Measurements from ENCODE around the gene STAT4.

The STAT4 gene

GRCh38 chr2:190984595-190984994, 166.2 kb downstream of the STAT4 start (continued):
- TF ChIP-seq BACH2 (CRISPR knock-in tag; IDR thresholded peaks at IDR 0.05; ENCODE audit: borderline replicate concordance) (no peak), TOX (CRISPR knock-in tag; IDR thresholded peaks at IDR 0.05; ENCODE audit: borderline replicate concordance) (no peak), ZFP3 (CRISPR knock-in tag; IDR thresholded peaks at IDR 0.05) (no peak), TCF4 (CRISPR knock-in tag; IDR thresholded peaks at IDR 0.05; ENCODE audit: borderline replicate concordance) (no peak), SNAI2 (CRISPR knock-in tag; IDR thresholded peaks at IDR 0.05) (no peak), ISL1 (CRISPR knock-in tag; IDR thresholded peaks at IDR 0.05) (no peak), PPARA (CRISPR knock-in tag; IDR thresholded peaks at IDR 0.05; ENCODE audit: borderline replicate concordance) (no peak), CSDC2 (CRISPR knock-in tag; IDR thresholded peaks at IDR 0.05) (no peak), GLIS3 (CRISPR knock-in tag; IDR thresholded peaks at IDR 0.05) (no peak), ARNTL (CRISPR knock-in tag; IDR thresholded peaks at IDR 0.05; ENCODE audit: borderline replicate concordance, low read depth) (no peak), ESRRG (CRISPR knock-in tag; IDR thresholded peaks at IDR 0.05) (no peak), OSR1 (CRISPR knock-in tag; IDR thresholded peaks at IDR 0.05) (no peak)

DNA sequence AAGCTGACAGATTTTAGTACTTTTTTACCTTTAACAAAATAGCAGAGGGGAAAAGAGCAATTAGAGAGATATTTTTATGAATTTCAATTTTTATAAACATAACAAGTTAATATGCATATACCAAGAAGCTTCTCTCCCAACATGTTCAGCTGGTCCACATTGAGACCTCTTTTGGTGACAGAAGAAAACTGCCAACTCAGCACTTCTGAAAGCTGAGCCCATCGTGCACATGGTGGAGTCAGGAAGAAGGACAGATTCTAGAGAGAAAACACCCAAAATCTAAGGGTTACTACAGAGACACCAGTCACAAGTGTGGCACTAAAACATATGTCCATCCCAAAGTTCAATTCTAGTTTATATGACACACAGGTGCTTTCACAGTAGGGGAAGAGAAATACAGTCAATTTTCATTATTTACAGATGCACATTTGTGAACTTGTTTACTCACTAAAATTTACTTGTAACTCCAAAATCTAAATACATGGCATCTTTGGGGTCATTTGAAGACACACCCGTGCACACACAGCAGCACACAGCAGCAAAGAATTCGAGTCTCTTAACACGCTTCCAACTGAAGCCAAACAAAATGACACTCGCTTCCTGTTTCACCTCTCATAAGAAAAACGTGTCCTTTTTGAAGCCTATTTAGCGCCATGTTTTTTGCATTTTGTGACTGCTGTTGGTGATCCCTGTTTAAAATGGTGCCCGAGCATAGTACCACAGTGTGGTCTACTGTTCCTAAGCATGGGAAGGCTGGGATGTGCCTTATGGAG, 168.3 kb downstream of the STAT4 start:
- no peak for ATAC-seq

DNA sequence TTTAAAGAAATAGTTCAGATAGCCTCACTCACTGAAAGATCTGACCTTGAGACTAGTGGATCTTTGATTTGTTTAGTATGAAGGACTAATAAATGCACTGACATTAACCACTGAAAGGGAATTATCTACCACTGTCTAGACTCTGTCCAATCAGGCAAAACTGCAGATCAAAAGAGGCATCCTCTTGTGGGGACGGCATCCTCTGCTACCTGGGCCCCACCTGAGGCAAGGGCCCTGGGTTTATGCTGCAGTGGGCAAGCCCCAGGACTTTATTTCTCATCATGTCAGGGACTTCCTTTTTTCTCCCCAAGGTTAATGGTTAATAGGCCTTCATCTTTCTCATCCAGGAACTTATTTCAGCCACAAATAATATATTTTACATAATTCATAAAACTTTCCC, 169.1 kb downstream of the STAT4 start:
- no peak for ATAC-seq
- TF ChIP-seq SNAI2 (CRISPR knock-in tag; IDR thresholded peaks at IDR 0.05) (no peak), ZNF565 (CRISPR knock-in tag; conservative IDR thresholded peaks at IDR 0.05; ENCODE audit: low read depth) (no peak), ZNF70 (CRISPR knock-in tag; IDR thresholded peaks at IDR 0.05) (no peak), POU6F1 (CRISPR knock-in tag; IDR thresholded peaks at IDR 0.05; ENCODE audit: borderline replicate concordance, low read depth) (no peak), BACH2 (CRISPR knock-in tag; IDR thresholded peaks at IDR 0.05; ENCODE audit: borderline replicate concordance) (no peak), GLIS3 (CRISPR knock-in tag; IDR thresholded peaks at IDR 0.05) (no peak), ISL1 (CRISPR knock-in tag; IDR thresholded peaks at IDR 0.05) (no peak), ZFP30 (CRISPR knock-in tag; IDR thresholded peaks at IDR 0.05) (no peak), TOX (CRISPR knock-in tag; IDR thresholded peaks at IDR 0.05; ENCODE audit: borderline replicate concordance) (no peak)
- TF ChIP-seq, protein P1, sequence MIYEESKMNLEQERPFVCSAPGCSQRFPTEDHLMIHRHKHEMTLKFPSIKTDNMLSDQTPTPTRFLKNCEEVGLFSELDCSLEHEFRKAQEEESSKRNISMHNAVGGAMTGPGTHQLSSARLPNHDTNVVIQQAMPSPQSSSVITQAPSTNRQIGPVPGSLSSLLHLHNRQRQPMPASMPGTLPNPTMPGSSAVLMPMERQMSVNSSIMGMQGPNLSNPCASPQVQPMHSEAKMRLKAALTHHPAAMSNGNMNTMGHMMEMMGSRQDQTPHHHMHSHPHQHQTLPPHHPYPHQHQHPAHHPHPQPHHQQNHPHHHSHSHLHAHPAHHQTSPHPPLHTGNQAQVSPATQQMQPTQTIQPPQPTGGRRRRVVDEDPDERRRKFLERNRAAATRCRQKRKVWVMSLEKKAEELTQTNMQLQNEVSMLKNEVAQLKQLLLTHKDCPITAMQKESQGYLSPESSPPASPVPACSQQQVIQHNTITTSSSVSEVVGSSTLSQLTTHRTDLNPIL (CRISPR knock-in tag; IDR thresholded peaks at IDR 0.05; ENCODE audit: low read depth) = no peak

More for the DNA sequence above, 168.3 kb downstream of the STAT4 start:
- TF ChIP-seq ZC3H10 (CRISPR knock-in tag; IDR thresholded peaks at IDR 0.05) = no peak
- TF ChIP-seq, protein P2, sequence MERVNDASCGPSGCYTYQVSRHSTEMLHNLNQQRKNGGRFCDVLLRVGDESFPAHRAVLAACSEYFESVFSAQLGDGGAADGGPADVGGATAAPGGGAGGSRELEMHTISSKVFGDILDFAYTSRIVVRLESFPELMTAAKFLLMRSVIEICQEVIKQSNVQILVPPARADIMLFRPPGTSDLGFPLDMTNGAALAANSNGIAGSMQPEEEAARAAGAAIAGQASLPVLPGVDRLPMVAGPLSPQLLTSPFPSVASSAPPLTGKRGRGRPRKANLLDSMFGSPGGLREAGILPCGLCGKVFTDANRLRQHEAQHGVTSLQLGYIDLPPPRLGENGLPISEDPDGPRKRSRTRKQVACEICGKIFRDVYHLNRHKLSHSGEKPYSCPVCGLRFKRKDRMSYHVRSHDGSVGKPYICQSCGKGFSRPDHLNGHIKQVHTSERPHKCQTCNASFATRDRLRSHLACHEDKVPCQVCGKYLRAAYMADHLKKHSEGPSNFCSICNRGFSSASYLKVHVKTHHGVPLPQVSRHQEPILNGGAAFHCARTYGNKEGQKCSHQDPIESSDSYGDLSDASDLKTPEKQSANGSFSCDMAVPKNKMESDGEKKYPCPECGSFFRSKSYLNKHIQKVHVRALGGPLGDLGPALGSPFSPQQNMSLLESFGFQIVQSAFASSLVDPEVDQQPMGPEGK (CRISPR knock-in tag; IDR thresholded peaks at IDR 0.05; ENCODE audit: borderline replicate concordance) = no peak
- TF ChIP-seq ZFP30 (CRISPR knock-in tag; IDR thresholded peaks at IDR 0.05) = no peak
- no peak for TF ChIP-seq ISL1 (CRISPR knock-in tag; IDR thresholded peaks at IDR 0.05)
- TF ChIP-seq PPARA (CRISPR knock-in tag; IDR thresholded peaks at IDR 0.05; ENCODE audit: borderline replicate concordance) = no peak
- no peak for TF ChIP-seq TOX (CRISPR knock-in tag; IDR thresholded peaks at IDR 0.05; ENCODE audit: borderline replicate concordance)
- no peak for TF ChIP-seq CSRNP3 (CRISPR knock-in tag; IDR thresholded peaks at IDR 0.05)
- no peak for TF ChIP-seq POU6F1 (CRISPR knock-in tag; IDR thresholded peaks at IDR 0.05; ENCODE audit: borderline replicate concordance, low read depth)
- TF ChIP-seq, protein P1 (CRISPR knock-in tag; IDR thresholded peaks at IDR 0.05; ENCODE audit: low read depth) = no peak
- no peak for TF ChIP-seq ESRRG (CRISPR knock-in tag; IDR thresholded peaks at IDR 0.05)
- no peak for TF ChIP-seq ZFP3 (CRISPR knock-in tag; IDR thresholded peaks at IDR 0.05)

All from SK-N-SH treated with all-trans-retinoic acid at 6 μM for 48 hours (cell line).